BJ (cell line): Measurements from ENCODE around the gene MYZAP. TPM values are rescaled to one million over a fixed set of nuclear protein-coding genes. Genes with fewer than 3 reads are reported as not detected.

Source experiments
- CTCF ChIA-PET: fragments of 350-600 bp; formaldehyde crosslinking; extraction: SDS; loops from one replicate; lab custom pipeline; 2021; ENCODE audit warnings: antibody characterized with exemption, inconsistent platforms; lab: Yijun Ruan, JAX
- POLR2A ChIA-PET: fragments of 300-600 bp; sonication (Branson Sonifier 250); formaldehyde crosslinking; extraction: SDS; loops from one replicate; lab custom pipeline; 2021; ENCODE audit warnings: antibody characterized with exemption; lab: Charles Lee
- DNase-seq: peaks from one replicate; pipeline ENCODE4 v3.0.0-alpha.2; 2011; ENCODE audit warnings: low read depth
- H3K27me3 ChIP-seq: 2 replicates; pipeline ENCODE4 v1.6.0; 2011; ENCODE audit warnings: low read length; ENCODE audit not compliant: control insufficient read depth, insufficient read depth
- H3K36me3 ChIP-seq: 2 replicates; pipeline ENCODE4 v1.5.1; 2011; ENCODE audit warnings: low read length; ENCODE audit not compliant: control insufficient read depth, insufficient read depth
- H3K4me3 ChIP-seq: 2 replicates; pipeline ENCODE4 v1.5.1; 2011; ENCODE audit warnings: low read depth, mild to moderate bottlenecking, control low read depth, low read length
- CTCF ChIP-seq: IDR thresholded peaks from 2 replicates; pipeline ENCODE4 v1.5.1; 2011; ENCODE audit warnings: low read depth, mild to moderate bottlenecking, control low read depth, inconsistent platforms, low read length, moderate library complexity; ENCODE audit not compliant: insufficient read depth
- polyA plus RNA-seq: library from polyadenylated mRNA; depleted of rRNA; stranded (reverse); fragments of >200 nt; gene quantifications from 2 replicates; pipeline ENCODE4 v1.2.3, GENCODE V29; 2011

Gene MYZAP
- polyA plus RNA-seq, 1 experiment: 0.11 TPM

- no peak for TF ChIP-seq CTCF
- Histone ChIP-seq H3K36me3 (no peaks in the 10 kb centered on the region), H3K4me3 (no peak overlapping the region), H3K27me3 (no peaks in the 10 kb centered on the region)
- ChIA-PET POLR2A (no interaction called here), CTCF (interaction anchor here (0.6 to 1.3 kb wide), 6 partner anchors 10 to 57 kb away, joined by 3 to 5 read pairs (median 4); no protein-coding TSS in a partner anchor)
- DNase-seq: no peak
These were observed 7.6 kb downstream of the MYZAP start for GRCh38 chr15:57599296-57599810.

GRCh38 chr15:57600197-57600596 lies 8.5 kb downstream of the MYZAP start:
- POLR2A ChIA-PET: no interaction called here
- no peaks in the 10 kb centered on the region for H3K36me3 ChIP-seq
- CTCF ChIA-PET: interaction anchor here (1.0 to 1.2 kb wide), 2 partner anchors 10 to 11 kb away, joined by 3 to 5 read pairs; no protein-coding TSS in a partner anchor

DNA sequence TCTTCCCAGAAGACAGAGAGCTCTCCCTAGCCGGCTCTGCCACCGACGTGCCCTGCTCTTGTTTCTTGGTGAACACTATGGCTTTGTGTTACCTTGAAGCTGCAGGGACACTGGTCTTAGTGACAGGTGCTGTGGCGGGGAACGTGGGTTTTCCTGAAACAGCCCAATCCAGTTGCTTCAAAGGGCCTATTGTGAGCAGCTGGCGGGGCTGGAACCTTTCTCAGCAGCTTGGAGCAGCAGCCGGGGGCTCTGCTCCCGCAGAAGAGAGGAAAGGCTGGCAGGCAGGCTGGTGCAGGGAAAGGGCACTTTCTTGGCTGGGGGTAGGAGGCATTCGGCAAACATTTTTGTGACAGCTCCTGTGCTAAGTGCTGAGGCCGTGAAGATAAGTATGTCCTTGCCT lies 12.8 kb downstream of the MYZAP start:
- TF ChIP-seq CTCF: no peak
- H3K36me3 ChIP-seq: no peaks in the 10 kb centered on the region
- no peak overlapping the region for H3K4me3 ChIP-seq
- H3K27me3 ChIP-seq: no peaks in the 10 kb centered on the region
- DNase-seq: no peak
- ChIA-PET POLR2A (no interaction called here), CTCF (interaction anchor here (2.8 kb wide), 1 partner anchor 45 kb away, joined by 8 read pairs; no protein-coding TSS in a partner anchor)

More at GRCh38 chr15:57600197-57600596, 8.5 kb downstream of the MYZAP start:
- Histone ChIP-seq H3K27me3 (no peaks in the 10 kb centered on the region), H3K4me3 (no peak overlapping the region)
- no peak for TF ChIP-seq CTCF
- no peak for DNase-seq

DNA sequence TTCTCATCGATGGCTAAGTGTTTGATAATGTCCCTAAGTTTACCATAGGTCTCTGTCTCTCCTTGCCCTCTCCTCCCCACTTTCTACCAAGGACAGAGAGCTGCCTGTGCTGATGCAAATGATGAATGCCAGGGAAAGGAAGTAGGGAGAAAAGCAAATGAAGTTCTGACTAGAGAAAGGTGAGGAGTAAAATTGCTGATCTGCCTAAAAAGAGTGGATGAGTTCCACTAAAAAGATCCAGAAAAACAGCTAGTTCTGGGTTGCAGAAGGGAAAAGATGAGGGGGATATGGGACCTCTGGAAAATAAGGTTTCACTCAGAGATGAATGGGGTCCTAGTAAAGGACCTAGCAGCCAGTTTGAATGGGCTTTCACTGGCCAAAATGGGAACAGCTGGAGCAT lies 13.8 kb downstream of the MYZAP start:
- DNase-seq: no peak
- TF ChIP-seq CTCF: no peak
- ChIA-PET POLR2A (no interaction called here), CTCF (interaction anchor here (0.7 to 2.8 kb wide), 3 partner anchors 10 to 46 kb away, joined by 3 to 8 read pairs (median 3); no protein-coding TSS in a partner anchor)
- Histone ChIP-seq H3K4me3 (no peak overlapping the region), H3K36me3 (no peaks in the 10 kb centered on the region), H3K27me3 (no peaks in the 10 kb centered on the region)

DNA sequence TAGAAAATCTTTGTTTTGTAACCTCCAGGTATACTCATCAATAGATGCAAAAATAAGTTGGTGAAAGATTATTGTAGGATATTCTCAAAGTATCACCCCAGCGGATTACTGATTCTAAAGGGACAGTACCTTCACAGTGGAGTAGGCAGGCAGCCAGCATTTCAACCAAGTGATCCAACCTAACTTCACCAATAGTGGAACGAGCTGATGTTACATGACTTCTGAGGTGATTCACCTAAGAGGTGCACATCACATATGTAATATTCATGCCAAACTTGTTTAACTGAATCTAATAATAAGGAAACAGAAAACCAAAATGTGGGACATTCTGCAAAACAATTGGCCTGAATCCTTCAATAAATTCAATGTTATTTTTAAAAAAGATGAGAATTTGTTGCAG lies 14.3 kb downstream of the MYZAP start:
- CTCF ChIA-PET: interaction anchor here (0.7 to 2.8 kb wide), 3 partner anchors 10 to 46 kb away, joined by 3 to 8 read pairs (median 3); no protein-coding TSS in a partner anchor

More for the DNA sequence above, 14.3 kb downstream of the MYZAP start:
- DNase-seq: no peak
- POLR2A ChIA-PET: no interaction called here
- no peak overlapping the region for H3K4me3 ChIP-seq
- no peak for TF ChIP-seq CTCF
- no peaks in the 10 kb centered on the region for H3K36me3 ChIP-seq
- H3K27me3 ChIP-seq: no peaks in the 10 kb centered on the region
